ENCODE measurements around the gene DDX39B.
A peak's percentile ranks its signal among the peaks of the same experiment; 100 is the strongest.
"Not testable (repeated sequence)": the region's sequence is repeated elsewhere in the genome, so short reads cannot be mapped to it uniquely, and the experiment has no call there.

DDX39B gene

DNA sequence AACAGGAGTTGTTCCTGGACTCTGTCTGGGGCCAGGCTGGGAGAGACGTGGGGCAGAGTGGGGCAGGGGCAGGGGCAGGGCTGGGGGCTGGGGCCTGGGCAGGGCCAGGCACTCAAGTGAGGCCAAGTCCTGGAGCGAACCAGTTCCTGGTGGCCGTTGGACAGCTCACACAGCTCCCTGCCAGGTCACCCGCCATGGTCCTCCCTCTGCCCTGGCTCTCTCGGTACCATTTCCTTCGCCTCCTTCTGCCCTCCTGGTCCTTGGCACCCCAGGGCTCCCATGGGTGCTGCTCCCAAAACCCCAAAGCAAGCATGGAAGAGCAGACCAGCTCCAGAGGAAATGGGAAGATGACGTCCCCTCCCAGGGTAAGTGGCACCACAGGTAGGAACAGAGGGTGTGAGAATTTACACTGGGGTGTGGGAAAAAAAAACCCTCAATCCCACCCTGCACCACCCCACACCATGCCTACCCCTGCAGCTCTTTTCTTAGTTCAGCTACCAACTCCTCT is 12.9 kb downstream of the DDX39B start, which contains the start of gene MCCD1:
Gene MCCD1 (plus strand): TSS at position 142 of the 508 bp plus-strand sequence. CDS start 53 bp downstream, at position 195.
- DNase-seq (ENCODE audit: low read depth, low spot score): no peak

DNA sequence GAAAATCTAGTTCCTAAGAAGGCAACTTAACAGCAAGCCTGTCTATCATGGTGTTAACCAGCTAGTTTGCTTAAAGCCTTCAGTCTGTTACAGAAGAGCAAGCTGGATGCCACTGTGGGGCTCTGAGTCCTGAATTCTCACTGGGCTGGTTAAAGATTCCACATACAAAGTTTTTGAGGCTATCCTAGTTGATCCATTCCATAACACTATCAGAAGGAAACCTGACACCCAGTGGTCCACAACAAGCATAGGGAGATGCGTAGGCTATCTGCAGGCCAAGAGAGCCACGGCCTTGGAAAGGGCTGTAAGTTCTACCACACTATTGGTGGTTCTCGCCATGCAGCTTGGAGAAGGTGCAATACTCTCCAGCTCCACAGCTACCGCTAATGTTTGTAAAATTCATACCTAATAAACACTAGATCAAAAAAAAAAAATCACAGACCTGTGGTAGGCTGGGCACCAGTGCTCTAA is 13.5 kb downstream of the DDX39B start:
- no peak for DNase-seq (ENCODE audit: low read depth, low spot score)

DNA sequence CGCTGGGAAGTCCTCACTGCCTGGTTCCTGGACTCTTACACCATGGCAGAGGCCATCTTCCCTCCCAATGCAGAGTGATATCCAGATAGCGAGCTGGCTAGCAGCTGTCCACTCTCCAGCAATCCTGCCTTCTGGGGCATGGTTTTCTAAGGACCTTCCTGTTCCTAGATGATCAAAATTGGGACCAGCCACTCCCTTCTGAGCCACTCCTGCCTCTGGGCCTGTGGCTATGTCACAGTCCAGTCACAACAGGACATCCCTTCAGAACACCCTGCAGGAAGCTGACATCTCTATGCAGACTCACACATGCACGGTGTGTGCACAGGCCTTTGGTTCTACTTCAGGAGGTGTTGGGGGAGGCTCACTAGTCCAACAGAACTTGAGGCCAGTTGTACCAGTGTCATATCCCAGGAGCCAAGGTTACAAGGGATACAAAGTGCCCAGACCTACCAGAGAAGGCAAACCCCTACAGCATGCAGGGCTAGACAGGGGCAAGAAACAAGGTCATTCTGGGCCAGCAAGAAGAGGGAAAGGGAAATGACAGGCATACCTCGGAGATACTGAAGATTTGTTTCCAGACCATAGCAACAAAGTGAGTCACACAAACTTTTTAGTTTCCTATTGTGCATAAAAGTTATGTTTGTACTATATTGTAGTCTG is 15.7 kb downstream of the DDX39B start:
- no peak for DNase-seq (ENCODE audit: low read depth, low spot score)

DNA sequence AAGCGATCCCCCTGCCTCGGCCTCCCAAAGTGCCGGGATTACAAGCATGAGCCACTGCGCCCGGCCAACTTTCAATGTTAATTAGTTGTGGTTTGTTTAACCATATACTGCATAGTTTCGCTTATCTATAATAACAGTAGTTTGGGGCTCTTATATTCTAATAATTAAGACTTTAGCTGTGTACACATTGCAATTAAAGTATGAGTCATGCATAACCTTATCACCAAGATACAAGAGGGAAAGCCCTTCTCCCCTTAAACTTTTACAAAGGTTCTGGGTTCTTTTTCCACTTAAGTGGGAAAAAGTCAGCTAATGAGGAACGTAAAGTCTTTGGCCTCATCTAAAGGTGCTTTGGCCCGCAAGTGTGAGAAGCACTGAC is 16.3 kb downstream of the DDX39B start:
- DNase-seq (ENCODE audit: low read depth, low spot score): no peak

DNA sequence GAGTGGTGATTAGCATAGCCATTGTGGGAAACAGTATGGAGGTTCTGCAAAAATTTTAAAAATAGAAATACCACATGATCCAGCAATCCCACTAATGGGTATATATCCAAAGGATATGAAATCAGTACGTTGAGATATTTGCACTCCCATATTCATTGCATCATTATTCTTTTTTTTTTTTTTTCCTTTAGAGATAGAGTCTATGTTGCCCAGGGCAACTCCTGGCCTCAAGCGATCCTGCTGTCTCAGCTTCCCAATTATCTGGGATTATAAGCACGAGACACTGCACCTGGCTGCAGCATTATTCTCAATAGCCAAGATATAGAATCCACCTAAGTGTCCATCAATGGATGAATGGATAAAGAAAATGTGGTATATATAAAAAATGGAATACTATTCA is 20.0 kb downstream of the DDX39B start:
- DNase-seq (ENCODE audit: low read depth, low spot score): no peak

DNA sequence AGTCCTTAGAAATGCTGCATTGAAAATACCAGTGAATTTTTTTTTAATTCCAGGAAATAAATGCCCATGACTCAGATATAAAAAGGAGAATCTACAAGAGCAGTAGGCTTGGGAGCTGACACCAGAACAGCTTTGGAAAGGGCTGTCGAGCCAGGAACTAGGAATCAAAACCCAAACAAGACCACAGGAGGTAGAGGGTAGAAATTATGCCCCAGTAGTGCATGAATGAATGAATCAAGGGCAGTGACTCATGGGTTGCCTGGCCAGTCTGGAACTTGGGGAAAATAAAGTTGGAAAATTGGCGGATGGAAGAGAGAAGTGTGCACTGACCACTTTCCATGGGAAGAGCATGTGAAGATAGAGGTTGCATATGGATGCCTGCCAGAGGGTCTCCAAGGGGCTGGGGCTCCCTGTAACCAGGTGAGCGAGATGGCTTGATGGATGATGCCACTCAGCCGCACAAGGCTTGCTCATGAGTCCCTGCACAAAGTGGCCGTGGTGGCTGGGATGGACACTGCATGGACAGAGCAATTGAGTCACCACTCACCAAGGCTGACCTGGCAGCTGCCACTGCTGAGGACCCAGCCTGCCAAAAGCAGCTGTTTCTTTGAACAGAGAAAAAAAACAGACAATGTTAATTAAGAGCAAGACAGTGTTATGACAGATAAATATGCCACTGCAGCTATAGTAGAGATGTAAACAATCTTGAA is 28.2 kb downstream of the DDX39B start:
- no peak for DNase-seq (ENCODE audit: low read depth, low spot score)

DNA sequence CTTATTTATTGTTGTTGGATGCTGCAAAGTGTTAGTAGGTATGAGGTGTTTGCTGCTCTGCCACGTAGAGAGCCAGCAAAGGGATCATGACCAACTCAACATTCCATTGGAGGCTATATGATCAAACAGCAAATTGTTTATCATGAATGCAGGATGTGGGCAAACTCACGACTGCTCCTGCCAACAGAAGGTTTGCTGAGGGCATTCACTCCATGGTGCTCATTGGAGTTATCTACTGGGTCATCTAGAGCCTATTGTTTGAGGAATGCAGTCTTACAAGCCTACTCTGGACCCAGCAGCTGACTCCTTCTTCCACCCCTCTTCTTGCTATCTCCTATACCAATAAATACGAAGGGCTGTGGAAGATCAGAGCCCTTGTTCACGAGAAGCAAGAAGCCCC is 31.8 kb downstream of the DDX39B start:
- DNase-seq (ENCODE audit: low read depth, low spot score): no peak

DNA sequence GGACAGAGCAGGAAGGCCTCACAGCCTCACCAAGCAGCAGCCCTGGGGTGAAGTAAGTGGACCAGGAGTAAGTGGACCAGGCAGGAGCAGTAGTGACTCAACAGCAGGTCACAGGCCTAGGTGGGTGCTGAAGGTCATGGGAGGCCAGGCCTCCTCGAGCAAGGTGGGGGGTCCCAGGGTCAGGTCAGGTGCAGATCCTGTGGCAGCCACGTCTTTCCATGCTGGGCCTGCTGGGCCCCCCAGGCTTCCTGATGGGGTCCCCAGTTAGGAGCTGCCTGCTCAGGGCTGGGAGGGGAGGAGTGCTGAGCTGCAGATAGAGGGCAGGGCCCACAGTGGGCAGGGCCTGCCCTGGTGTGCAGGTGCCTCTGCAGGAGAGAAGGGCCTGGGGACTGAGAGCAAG is 32.8 kb downstream of the DDX39B start:
- DNase-seq (ENCODE audit: low read depth, low spot score): not testable (repeated sequence)

DNA sequence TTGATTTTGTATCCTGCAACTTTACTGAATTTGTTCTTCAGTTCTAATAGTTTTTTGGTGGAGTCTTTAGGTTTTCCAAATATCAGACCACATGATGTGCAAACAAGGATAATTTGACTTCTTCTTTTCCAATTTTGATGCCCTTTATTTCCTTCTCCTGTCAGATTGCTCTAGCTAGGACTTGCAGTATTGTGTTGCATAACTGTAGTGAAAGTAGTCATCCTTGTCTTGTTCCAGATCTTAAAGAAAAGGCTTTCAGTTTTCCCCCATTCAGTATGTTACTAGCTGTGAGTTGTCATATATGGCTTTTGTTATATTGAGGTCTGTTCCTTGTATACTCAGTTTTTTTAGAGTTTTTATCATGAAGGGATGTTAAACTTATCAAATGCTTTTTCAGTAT is 39.2 kb downstream of the DDX39B start:
- DNase-seq (ENCODE audit: low read depth, low spot score): no peak

DNA sequence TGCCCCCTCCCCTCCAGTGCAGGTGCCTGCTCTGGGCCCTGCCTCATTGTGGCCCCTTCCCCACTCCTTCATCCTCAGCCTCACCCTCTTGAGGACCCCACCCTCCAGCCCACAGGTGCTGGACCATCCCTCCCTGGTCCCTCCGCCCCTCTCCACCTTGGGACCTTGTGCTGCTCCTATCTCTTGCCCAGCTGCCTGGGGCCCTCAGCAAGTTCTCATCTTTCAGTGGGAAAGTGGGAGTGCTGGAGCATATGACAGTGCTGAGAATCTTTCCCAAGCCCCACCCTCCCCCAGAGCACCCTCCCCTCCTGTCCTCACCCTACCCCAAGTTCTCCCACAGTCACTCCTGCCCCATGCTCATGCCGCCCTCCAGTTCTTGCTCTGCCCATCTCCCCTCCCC is 42.2 kb downstream of the DDX39B start:
- not testable (repeated sequence) for DNase-seq (ENCODE audit: low read depth, low spot score)

DNA sequence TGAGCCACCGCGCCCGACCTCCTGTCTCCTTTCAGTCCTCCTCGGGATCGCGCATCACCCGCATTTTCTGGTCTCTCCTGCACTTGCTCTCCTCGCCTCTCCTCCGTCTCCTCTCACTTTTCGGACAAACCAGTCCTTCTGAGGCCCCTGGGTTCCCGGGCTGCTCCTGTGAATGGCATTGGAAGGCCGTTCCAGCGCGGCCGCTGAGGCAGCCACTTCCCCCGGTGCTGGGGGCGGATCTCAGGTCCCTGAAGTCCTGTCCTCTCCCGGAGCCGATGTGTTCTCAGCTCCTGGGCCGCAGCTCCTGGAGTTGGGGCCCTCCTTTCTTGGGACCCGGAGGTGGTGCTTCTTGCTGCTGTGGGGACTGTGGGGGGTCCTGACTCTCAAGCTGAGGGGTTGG is 43.1 kb downstream of the DDX39B start:
- no peak for DNase-seq (ENCODE audit: low read depth, low spot score)

DNA sequence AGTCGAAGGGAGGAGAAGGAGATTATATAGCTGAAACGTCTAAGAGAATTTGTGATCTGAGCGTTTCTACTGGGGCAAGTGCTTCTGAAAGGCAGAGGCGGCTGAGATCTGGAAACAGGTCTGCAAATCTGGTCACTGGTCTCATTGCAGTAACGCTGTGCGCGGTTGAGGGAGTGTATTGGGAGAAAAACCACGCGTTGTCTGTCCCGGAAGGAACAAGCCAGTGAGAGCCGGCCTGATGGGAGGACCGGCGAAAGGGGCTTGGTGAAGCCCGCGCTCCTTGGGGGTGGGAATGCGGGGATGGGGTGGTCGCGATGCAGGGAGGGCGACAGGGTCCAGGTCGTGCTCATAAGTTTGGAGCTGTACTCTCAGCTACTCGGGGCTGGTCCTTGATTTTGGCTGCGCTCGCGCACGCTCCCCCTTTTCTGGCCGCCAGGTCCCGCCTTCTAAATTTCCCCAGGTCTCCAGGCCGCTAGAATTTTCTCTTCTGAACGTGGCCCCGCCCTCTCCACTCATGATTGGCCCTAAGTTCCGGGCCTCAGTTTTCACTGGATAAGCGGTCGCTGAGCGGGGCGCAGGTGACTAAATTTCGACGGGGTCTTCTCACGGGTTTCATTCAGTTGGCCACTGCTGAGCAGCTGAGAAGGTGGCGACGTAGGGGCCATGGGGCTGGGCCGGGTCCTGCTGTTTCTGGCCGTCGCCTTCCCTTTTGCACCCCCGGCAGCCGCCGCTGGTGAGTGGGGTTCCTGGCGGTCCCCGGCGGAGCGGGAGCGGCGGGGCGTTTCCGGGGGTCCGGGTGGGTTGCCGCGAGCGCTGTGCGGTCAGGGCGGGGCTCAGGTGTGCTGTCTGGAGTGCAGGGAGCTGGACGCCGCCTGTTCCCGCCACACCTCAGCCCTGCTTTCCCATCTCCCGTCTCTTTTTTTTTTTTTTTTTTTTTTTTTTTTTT is 44.0 kb downstream of the DDX39B start, which contains the start of gene MICB:
Gene MICB (plus strand): TSS at position 615 of the 946 bp plus-strand sequence. CDS start 49 bp downstream, at position 664.
- peak; percentile 73 for DNase-seq (ENCODE audit: low read depth, low spot score)

DNA sequence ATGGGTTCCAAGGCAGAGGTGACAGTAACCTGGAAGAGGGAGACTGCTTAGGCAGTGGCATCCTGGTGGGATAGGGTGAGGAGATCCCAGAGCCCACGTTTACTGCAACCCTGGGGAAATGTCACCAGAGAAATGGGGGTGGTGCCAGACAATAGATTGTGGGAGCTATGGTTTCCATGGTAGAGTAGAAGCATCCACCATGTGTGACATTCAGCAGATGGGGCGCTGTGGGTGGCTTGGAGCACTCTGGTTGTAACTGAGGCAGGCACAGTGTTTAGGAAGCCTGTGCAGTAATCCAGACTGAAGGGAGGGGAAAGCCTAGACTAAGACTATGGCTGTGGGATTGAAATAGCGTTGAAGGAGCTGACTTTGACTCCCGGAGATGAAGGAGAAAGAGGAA is 45.0 kb downstream of the DDX39B start:
- not testable (repeated sequence) for DNase-seq (ENCODE audit: low read depth, low spot score)

DNA sequence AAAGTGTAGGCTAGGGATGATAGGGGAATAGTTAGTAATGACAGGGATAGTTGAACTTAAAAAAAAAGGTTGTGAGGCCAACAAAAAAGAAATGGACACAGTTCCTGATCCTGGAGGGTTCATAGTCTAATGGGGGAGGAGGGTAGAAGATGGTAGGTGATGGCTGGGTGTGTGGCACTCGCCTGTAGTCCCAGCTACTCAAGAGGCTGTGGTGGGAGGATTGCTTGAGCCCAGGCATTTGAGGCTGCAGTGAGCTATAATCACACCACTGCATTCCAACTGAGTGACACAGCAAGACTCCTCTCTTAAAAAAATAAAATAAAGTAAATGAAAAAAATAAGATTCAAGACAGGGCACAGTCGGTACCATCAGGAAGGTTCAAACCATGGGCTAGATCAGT is 46.2 kb downstream of the DDX39B start:
- DNase-seq (ENCODE audit: low read depth, low spot score): no peak

DNA sequence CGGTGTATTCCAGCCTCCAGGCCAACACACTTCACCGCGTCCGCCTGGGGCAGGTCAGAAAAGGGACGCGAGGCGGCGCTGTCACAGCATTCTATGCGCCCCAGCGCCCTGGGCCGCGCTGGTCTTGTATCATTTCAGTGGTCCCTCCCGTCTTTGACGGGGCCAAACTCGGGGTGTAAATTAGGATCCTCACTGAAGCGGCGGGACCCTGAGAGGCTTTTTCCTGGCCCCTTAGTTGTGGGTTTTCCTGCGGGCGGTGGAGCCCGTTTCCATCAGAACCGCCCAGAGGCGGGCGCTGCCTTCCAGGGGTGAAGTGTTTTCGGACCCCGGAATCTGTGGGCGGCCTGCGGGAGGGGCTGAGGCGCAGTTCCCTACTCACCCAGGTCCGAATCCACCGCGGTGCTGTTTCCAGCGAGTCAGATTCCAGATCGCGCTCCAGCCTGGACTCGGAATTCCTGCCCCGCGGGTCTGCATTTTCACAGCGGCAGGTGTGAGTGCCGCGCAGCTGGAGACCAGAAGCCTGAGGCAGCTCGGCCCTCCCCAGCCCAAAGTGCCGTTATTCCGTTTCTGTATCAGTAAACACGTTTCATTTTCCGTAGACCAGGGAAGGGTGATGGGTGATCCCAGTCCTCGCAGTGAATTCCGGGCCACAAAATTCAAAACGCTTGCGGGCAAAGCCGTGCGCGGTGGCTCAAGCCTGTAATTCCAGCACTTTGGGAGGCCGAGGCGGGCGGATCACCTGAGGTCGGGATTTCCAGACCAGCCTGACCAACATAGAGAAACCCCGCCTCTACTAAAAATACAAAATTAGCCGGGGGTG is 47.7 kb downstream of the DDX39B start:
- DNase-seq (ENCODE audit: low read depth, low spot score): peak; percentile 52

DNA sequence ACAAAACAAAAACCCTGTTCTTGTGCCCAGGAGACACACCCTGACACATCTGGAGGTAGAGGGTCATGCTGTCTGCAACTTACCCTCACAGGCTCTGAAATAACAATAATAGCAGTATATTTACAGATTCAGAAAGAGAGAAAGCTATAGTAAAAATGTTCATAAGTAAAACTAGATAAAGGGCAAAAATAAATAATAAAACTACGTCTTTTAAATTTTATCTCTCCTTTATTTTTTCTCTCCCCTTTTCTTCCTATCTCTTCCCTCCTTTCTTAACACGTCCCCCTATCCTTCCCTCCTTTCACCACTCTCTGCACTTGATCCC is 48.3 kb downstream of the DDX39B start:
- DNase-seq (ENCODE audit: low read depth, low spot score): not testable (repeated sequence)

DNA sequence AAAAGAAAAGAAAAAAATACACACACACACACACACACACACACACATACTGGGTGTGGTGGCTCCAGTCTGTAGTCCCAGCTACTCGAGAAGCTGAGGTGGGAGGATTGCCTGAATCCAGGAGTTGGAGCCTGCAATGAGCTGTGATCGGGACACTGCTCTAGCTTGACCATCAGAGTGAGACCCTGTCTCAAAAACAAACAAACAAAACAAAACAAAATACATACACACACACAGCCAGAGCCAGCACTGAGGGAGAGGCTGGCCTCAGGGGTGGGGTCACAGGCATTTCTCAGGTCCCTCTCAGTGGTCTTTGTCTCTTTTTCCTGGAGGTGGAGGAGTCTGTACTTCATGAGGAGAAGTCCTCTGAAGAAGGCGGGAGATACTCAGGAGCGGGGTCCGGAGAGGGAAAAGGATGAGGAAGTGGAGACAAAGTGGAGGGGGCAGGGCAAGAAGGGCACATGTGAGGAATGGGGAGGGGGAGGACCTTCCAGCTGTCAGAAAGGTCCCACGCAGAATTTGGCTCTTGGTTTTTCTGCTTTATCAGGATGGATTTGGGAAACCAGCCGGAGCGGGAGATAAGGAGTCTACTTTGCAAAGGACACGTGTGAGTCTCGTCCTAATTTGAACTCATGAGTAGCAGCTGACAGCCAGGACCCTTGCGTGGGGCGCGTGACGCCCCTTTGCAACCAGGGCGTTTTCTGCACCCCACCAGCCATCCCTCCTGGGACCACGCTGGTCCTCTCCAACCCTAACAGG is 51.5 kb downstream of the DDX39B start:
- no peak for DNase-seq (ENCODE audit: low read depth, low spot score)

DNA sequence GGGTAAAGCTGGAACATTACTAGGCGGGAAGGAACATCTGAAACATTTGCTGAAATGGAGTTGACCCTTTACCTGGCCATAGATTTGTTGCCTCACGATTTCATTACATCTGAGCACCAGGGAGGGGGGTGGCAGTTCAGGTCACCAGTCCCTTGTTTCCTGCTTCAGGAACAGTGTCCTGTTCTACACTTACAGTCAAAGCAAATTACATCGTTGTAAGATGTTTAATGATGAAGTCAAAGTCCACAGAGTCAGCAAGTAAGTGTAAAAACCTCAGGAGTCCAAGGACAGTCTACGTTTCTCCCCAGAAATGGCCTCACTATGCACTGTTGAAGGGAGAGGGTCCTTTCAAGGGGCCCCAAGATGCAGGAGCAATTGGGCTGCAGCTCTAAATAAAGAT is 52.7 kb downstream of the DDX39B start:
- DNase-seq (ENCODE audit: low read depth, low spot score): no peak

DNA sequence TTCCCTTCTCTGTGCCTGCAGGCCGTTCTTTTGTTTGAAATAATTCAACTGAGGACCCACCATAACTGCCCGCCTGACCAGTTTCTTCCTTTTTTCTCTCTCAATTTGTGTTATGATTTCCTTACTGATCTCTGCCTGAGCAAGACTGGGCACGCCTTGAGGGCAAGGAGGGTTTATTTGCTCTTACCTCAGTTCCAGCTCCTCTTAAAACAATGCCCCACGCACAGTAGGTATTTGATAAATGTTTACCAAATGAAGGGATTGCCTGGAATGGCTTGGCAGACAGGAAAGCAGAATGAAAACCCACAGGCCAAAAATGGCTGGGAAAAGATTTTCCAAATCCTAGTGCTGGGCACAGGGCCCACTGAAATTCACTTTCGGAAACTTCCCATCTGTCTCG is 54.1 kb downstream of the DDX39B start:
- not testable (repeated sequence) for DNase-seq (ENCODE audit: low read depth, low spot score)

All from activated naive CD8-positive, alpha-beta T cell treated with anti-CD3 and anti-CD28 coated beads, Interleukin-2, amount 50 U/mL, for 16 hours (primary cell).